Left renal cortex interstitium (tissue), 4 donors: Measurements from ENCODE around the gene DCD. TPM values are rescaled to one million over a fixed set of nuclear protein-coding genes. Genes with fewer than 3 reads are reported as not detected.
"Not testable (repeated sequence)": the region's sequence is repeated elsewhere in the genome, so short reads cannot be mapped to it uniquely, and the experiment has no call there.

ENCODE experiments used
- DNase-seq, 4 donors: peaks; one replicate each; pipeline ENCODE4 v3.0.0-alpha.2; 2013; ENCODE audit warnings: low read depth in 4 of 4, low spot score in 2 of 4, missing footprints in 1 of 4
- polyA plus RNA-seq, 4 donors: library from polyadenylated mRNA; unstranded; fragments of 120-200 nt; gene quantifications; one replicate each; pipeline ENCODE4 v1.2.1, GENCODE V29; 2013; ENCODE audit not compliant: insufficient read length in 4 of 4

The DCD gene
- polyA plus RNA-seq, 4 donors = not detected

- no peak for DNase-seq
These were observed 6.8 kb upstream of the DCD start for GRCh38 chr12:54654926-54655325.

- no peak for DNase-seq
These were observed 4.9 kb upstream of the DCD start for GRCh38 chr12:54653025-54653424.

- peak in 1 of 4 donors; percentile 23 for DNase-seq
These were observed 2.7 kb upstream of the DCD start for GRCh38 chr12:54650889-54651288.

- DNase-seq = no peak
These were observed 2.2 kb upstream of the DCD start for GRCh38 chr12:54650409-54650808.

- no peak for DNase-seq
These were observed 1.7 kb upstream of the DCD start for GRCh38 chr12:54649825-54650224.

- no peak for DNase-seq
These were observed 6.6 kb downstream of the DCD start for GRCh38 chr12:54641554-54641953.

- DNase-seq = no peak
These were observed 7.1 kb downstream of the DCD start for GRCh38 chr12:54641089-54641488.

- DNase-seq = not testable (repeated sequence)
These were observed 9.1 kb downstream of the DCD start for GRCh38 chr12:54639112-54639511.

- no peak for DNase-seq
These were observed 13.4 kb downstream of the DCD start, which contains the start of gene LACRT for GRCh38 chr12:54634795-54635194. LACRT (minus strand) TSS chr12:54634895; CDS start chr12:54634841, 54 bp downstream.

- no peak for DNase-seq
These were observed 16.0 kb downstream of the DCD start for GRCh38 chr12:54631988-54632728.

- DNase-seq = no peak
These were observed 16.6 kb downstream of the DCD start for GRCh38 chr12:54631551-54631950.

- no peak for DNase-seq
These were observed 18.2 kb downstream of the DCD start for GRCh38 chr12:54629925-54630324.

GRCh38 chr12:54628186-54628846 is 19.8 kb downstream of the DCD start:
- DNase-seq = no peak

- DNase-seq = no peak
These were observed 20.9 kb downstream of the DCD start for GRCh38 chr12:54627304-54627703.

- DNase-seq = no peak
These were observed 22.6 kb downstream of the DCD start for GRCh38 chr12:54625598-54625997.

- DNase-seq = no peak
These were observed 23.6 kb downstream of the DCD start for GRCh38 chr12:54624315-54625279.

- no peak for DNase-seq
These were observed 25.5 kb downstream of the DCD start for GRCh38 chr12:54622463-54623183.

GRCh38 chr12:54616933-54617680 is 31.1 kb downstream of the DCD start:
- DNase-seq = no peak

GRCh38 chr12:54612225-54612750 is 35.9 kb downstream of the DCD start:
- no peak for DNase-seq
